Measurements from ENCODE around the gene FBXO31. TPM values are rescaled to one million over a fixed set of nuclear protein-coding genes. Genes with fewer than 3 reads are reported as not detected.

Gene FBXO31
- total and polyA plus RNA-seq, 2 experiments from 2014 or later = 15.4 to 26.1 TPM

DNA sequence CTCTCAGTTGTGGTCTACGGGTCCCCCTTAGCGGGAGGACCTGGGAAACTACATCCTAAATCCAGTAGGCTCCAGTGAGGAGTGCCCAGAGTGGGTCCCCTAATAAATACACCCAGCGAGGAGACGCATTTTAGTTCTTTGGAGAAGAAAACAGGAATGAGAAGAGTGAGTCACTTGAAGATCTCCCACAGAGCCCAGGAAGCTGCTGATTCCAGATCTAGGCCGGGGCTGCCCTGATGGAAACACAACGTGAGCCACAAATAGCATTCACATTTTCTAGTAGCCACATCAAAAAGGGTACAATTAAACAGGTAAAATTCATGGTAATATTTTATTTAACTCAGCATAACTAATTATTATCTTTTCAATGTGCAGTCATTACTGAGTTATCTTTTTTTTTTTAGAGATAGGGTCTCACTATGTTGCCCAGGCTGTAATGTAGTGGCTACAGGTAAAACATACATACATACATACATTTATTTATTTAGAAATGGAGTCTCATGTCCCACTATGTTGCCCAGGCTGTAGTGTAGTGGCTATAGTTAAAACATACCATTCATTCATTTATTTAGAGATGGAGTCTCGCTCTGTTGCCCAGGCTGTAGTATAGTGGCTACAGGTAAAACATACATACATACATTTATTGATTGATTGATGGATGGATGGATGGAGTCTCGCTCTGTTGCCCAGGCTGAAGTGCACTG is 21.5 kb downstream of the FBXO31 start:
- Histone ChIP-seq H3K27ac (no peak overlapping the region), H3K36me3 (peaks cover 3% of the 10 kb centered on the region), H3K4me3 (no peak overlapping the region), H3K4me1 (ENCODE audit: low read depth) (peaks cover 11% of the 10 kb centered on the region), H3K27me3 (no peaks in the 10 kb centered on the region), H3K9me3 (ENCODE audit: low read depth) (no peaks in the 10 kb centered on the region)
- DNase-seq (ENCODE audit: low read depth in 1 of 2, low spot score in 1 of 2) = no peak
- TF ChIP-seq, protein P1, sequence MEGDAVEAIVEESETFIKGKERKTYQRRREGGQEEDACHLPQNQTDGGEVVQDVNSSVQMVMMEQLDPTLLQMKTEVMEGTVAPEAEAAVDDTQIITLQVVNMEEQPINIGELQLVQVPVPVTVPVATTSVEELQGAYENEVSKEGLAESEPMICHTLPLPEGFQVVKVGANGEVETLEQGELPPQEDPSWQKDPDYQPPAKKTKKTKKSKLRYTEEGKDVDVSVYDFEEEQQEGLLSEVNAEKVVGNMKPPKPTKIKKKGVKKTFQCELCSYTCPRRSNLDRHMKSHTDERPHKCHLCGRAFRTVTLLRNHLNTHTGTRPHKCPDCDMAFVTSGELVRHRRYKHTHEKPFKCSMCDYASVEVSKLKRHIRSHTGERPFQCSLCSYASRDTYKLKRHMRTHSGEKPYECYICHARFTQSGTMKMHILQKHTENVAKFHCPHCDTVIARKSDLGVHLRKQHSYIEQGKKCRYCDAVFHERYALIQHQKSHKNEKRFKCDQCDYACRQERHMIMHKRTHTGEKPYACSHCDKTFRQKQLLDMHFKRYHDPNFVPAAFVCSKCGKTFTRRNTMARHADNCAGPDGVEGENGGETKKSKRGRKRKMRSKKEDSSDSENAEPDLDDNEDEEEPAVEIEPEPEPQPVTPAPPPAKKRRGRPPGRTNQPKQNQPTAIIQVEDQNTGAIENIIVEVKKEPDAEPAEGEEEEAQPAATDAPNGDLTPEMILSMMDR (IDR thresholded peaks at IDR 0.05; ENCODE audit: low read depth, low read length) = no peak

DNA sequence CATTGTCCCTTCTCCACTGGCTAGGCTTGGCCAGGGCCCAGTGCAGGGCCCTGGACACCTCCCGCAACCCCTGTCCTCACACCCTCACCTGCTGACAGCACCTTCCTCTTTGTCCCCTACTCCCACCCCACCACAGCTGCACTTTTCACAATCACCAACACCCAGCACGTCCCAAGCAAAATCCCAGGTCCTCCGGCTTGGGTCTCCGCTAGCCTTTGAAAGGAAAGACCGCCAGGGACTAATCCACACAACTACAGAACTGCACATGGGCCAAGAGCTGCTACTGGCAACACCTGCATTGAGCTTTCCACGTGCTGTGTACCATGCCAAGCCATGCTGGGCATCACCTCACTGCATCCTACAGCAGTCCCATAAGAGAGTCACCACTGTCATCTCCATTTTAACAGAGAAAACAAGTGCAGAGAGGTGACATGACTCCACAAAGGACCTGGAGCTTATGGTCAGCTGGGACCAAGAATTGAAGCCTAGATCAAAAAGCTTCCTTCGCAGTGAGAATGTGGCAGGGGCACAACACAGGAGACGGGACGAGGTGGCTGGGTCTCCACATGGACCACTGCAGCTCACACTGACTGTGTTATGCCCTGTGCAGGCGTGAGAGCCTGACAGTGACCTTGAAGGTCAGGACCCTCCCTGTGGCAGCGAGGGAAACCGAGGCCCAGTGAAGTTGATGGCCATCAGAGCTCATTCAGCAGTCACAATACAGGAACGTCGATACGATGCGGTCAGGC is 22.5 kb downstream of the FBXO31 start:
- H3K27ac ChIP-seq = no peak overlapping the region
- TF ChIP-seq, protein P1 (IDR thresholded peaks at IDR 0.05; ENCODE audit: low read depth, low read length) = no peak
- no peaks in the 10 kb centered on the region for H3K27me3 ChIP-seq
- no peak for DNase-seq (ENCODE audit: low read depth in 1 of 2, low spot score in 1 of 2)
- H3K9me3 ChIP-seq (ENCODE audit: low read depth) = no peaks in the 10 kb centered on the region
- peaks cover 3% of the 10 kb centered on the region for H3K36me3 ChIP-seq
- peaks cover 19% of the 10 kb centered on the region for H3K4me1 ChIP-seq (ENCODE audit: low read depth)
- H3K4me3 ChIP-seq = no peak overlapping the region

DNA sequence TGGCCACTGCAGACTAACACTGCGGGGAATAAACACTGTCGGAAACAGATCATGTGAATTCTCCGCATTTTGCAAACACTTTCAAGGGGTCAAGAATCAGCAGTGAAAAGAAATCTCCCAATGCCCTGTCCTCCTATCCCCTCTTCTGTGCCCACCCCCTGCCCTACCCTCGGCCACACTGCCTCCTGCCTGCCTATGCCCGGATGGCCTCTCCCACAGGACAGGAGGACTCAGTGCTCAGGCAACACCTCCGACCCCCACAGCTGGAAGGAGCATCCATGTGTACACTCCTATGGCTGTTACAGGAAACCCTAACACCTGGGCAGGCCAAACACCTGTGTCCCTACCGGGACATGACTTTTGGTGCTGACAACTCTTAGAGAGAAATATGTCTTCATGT is 24.5 kb downstream of the FBXO31 start:
- Histone ChIP-seq H3K4me3 (no peak overlapping the region), H3K27ac (no peak overlapping the region), H3K36me3 (peaks cover 3% of the 10 kb centered on the region), H3K27me3 (no peaks in the 10 kb centered on the region), H3K4me1 (ENCODE audit: low read depth) (peaks cover 24% of the 10 kb centered on the region), H3K9me3 (ENCODE audit: low read depth) (no peaks in the 10 kb centered on the region)
- DNase-seq (ENCODE audit: low read depth in 1 of 2, low spot score in 1 of 2) = no peak
- TF ChIP-seq, protein P1 (IDR thresholded peaks at IDR 0.05; ENCODE audit: low read depth, low read length) = no peak

DNA sequence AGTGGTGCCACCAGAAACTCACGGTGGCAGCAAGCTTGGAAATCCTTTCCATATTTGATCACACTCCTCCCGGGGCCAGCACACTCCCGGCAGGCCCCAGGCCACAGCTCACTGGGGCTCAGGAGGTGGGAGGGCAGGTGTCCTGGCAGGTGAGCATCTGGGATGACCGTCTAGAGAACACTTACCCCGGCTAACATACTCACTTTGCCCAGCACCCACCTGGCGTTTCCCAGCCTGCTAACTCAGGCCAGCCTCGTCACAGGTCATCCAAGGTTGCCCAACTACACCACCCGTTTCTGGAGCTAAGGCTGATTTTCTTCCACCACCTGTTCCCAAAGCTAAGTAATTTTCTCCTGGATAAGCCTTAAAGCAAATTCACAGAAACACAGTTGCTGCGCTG is 24.9 kb downstream of the FBXO31 start:
- H3K4me1 ChIP-seq (ENCODE audit: low read depth) = peaks cover 20% of the 10 kb centered on the region
- no peaks in the 10 kb centered on the region for H3K9me3 ChIP-seq (ENCODE audit: low read depth)
- H3K36me3 ChIP-seq = peaks cover 3% of the 10 kb centered on the region
- no peaks in the 10 kb centered on the region for H3K27me3 ChIP-seq
- no peak overlapping the region for H3K27ac ChIP-seq
- H3K4me3 ChIP-seq = no peak overlapping the region
- no peak for DNase-seq (ENCODE audit: low read depth in 1 of 2, low spot score in 1 of 2)
- TF ChIP-seq, protein P1 (IDR thresholded peaks at IDR 0.05; ENCODE audit: low read depth, low read length) = no peak

DNA sequence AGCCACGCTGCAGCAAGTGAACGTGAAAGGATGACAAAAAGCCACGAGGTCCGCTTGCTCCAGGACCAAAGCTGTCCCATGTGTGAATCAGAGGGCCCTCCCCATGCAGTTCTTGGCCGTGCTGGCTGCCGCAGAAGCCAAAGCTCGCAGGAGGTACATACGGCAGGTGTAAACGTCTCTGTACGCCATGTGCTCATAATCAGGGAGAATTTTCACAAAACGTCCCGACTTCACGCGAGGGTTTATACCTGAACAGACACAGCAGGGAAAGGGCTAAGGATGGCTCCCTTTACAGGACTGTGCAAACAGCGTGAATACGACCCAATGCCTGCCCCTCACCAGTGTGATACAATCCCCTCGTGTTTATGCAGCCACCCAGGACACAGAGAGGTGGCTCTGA is 25.3 kb downstream of the FBXO31 start:
- Histone ChIP-seq H3K4me1 (ENCODE audit: low read depth) (peaks cover 16% of the 10 kb centered on the region), H3K27me3 (no peaks in the 10 kb centered on the region), H3K9me3 (ENCODE audit: low read depth) (no peaks in the 10 kb centered on the region), H3K27ac (no peak overlapping the region), H3K36me3 (peaks cover 3% of the 10 kb centered on the region), H3K4me3 (no peak overlapping the region)
- TF ChIP-seq, protein P1 (IDR thresholded peaks at IDR 0.05; ENCODE audit: low read depth, low read length) = no peak
- DNase-seq (ENCODE audit: low read depth in 1 of 2, low spot score in 1 of 2) = no peak
